ENCODE measurements around the gene PCDHGA1. TPM values are rescaled to one million over a fixed set of nuclear protein-coding genes. Genes with fewer than 3 reads are reported as not detected.

PCDHGA1 gene
- polyA plus RNA-seq, 1 donor (not counting 4 experiments of a cell fraction or from before 2014, with no cell fraction given) = 0.09 TPM

DNA sequence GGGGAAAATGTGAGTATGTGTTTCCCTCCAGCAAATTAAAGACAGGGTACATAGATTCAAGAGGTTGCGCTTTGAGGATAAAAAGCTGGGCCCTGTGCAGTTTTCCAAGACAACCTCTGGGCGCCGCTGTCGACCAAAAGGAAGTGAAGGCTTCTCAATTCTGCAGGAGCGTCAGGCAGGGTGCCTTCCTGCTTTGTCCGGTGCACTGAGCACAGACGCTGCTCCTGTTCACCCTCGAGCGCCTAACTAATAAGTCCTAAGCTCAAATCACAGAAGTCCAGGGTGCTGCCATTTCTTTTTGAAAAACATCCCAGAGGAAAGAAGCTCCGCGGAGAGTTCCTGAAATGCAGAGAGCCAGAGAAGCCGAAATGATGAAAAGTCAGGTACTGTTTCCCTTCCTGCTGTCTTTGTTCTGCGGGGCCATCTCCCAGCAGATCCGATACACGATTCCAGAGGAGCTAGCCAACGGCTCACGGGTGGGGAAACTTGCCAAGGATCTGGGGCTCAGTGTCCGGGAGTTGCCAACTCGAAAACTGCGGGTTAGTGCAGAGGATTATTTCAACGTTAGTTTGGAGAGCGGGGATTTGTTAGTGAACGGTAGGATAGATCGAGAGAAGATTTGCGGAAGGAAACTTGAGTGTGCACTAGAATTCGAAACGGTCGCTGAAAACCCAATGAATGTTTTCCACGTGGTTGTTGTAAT lies 19.8 kb downstream of the PCDHGA1 start, which contains the start of gene PCDHGB1:
PCDHGB1 (plus strand) TSS at position 183 of the 703 bp plus-strand sequence; CDS start at position 345, 162 bp downstream.
- H3K4me1 ChIP-seq (ENCODE audit: control insufficient read depth, extremely low read depth, insufficient read depth, low read length) = no peaks in the 10 kb centered on the region
- no peaks in the 10 kb centered on the region for H3K27me3 ChIP-seq (ENCODE audit: control insufficient read depth, extremely low read depth, insufficient read depth, low read length)
- DNase-seq (ENCODE audit: low read depth, low spot score) = no peak
- dilution Hi-C loops (cut with MboI; ENCODE audit: extremely low pct_ligation_motif_present, low sequenced_read_pairs) = no loop called here
- FAIRE-seq = no peak
- H3K9me3 ChIP-seq (ENCODE audit: control insufficient read depth, low read depth, low read length) = peaks cover 6% of the 10 kb centered on the region
- H3K27ac ChIP-seq (ENCODE audit: control insufficient read depth, insufficient read depth, low read length) = no peak within 1 kb of the TSS
- H2AFZ ChIP-seq (ENCODE audit: control insufficient read depth, low read length) = no peak within 1 kb of the TSS
- no peaks in the 10 kb centered on the region for H4K20me1 ChIP-seq (ENCODE audit: control insufficient read depth, extremely low read depth, insufficient read depth, low read length)
- H3K9ac ChIP-seq (ENCODE audit: control insufficient read depth, extremely low read depth, insufficient read depth, low read length) = no peak within 1 kb of the TSS
- no peaks in the 10 kb centered on the region for H3K36me3 ChIP-seq (ENCODE audit: control insufficient read depth in 2 of 2, extremely low read depth in 1 of 2, insufficient read depth in 2 of 2, low read length in 2 of 2)
- H3K4me2 ChIP-seq (ENCODE audit: control insufficient read depth, extremely low read depth, insufficient read depth, low read depth, low read length) = no peak within 1 kb of the TSS
- peak within 1 kb of the TSS in 1 of 3 experiments; percentile 14 for H3K4me3 ChIP-seq (ENCODE audit: control insufficient read depth in 2 of 3, extremely low read depth in 1 of 3, insufficient read depth in 2 of 3, low read depth in 1 of 3, low read length in 3 of 3)
- H3K79me2 ChIP-seq (ENCODE audit: control insufficient read depth, insufficient read depth, low read length) = no peaks in the 10 kb centered on the region
- no peaks in the 10 kb centered on the region for H3K9me1 ChIP-seq (ENCODE audit: control insufficient read depth, extremely low read depth, insufficient read depth, low read length)
- TF ChIP-seq CTCF (optimal IDR thresholded peaks at IDR 0.05 in 1 of 3, IDR thresholded peaks at IDR 0.05 in 1 of 3, conservative IDR thresholded peaks at IDR 0.05 in 1 of 3; ENCODE audit: extremely low read depth in 1 of 3, insufficient read depth in 2 of 3, low read length in 3 of 3) (peak; percentile 35 to 53 (median 48)), EZH2 (IDR thresholded peaks at IDR 0.05; ENCODE audit: low read length) (no peak)

- Histone ChIP-seq H2AFZ (ENCODE audit: control insufficient read depth, low read length) (no peak overlapping the region), H3K9me1 (ENCODE audit: control insufficient read depth, extremely low read depth, insufficient read depth, low read length) (no peaks in the 10 kb centered on the region), H3K36me3 (ENCODE audit: control insufficient read depth in 2 of 2, extremely low read depth in 1 of 2, insufficient read depth in 2 of 2, low read length in 2 of 2) (no peaks in the 10 kb centered on the region), H3K9ac (ENCODE audit: control insufficient read depth, extremely low read depth, insufficient read depth, low read length) (no peak overlapping the region), H3K27ac (ENCODE audit: control insufficient read depth, insufficient read depth, low read length) (no peak overlapping the region), H3K27me3 (ENCODE audit: control insufficient read depth, extremely low read depth, insufficient read depth, low read length) (no peaks in the 10 kb centered on the region), H3K4me3 (ENCODE audit: control insufficient read depth in 2 of 3, extremely low read depth in 1 of 3, insufficient read depth in 2 of 3, low read depth in 1 of 3, low read length in 3 of 3) (no peak overlapping the region), H3K4me2 (ENCODE audit: control insufficient read depth, extremely low read depth, insufficient read depth, low read depth, low read length) (no peak overlapping the region), H3K79me2 (ENCODE audit: control insufficient read depth, insufficient read depth, low read length) (no peaks in the 10 kb centered on the region), H3K9me3 (ENCODE audit: control insufficient read depth, low read depth, low read length) (peaks cover 3% of the 10 kb centered on the region), H4K20me1 (ENCODE audit: control insufficient read depth, extremely low read depth, insufficient read depth, low read length) (no peaks in the 10 kb centered on the region), H3K4me1 (ENCODE audit: control insufficient read depth, extremely low read depth, insufficient read depth, low read length) (no peaks in the 10 kb centered on the region)
- DNase-seq (ENCODE audit: low read depth, low spot score) (no peak), FAIRE-seq (no peak)
- TF ChIP-seq CTCF (optimal IDR thresholded peaks at IDR 0.05 in 1 of 3, IDR thresholded peaks at IDR 0.05 in 1 of 3, conservative IDR thresholded peaks at IDR 0.05 in 1 of 3; ENCODE audit: extremely low read depth in 1 of 3, insufficient read depth in 2 of 3, low read length in 3 of 3) (no peak), EZH2 (IDR thresholded peaks at IDR 0.05; ENCODE audit: low read length) (no peak)
- dilution Hi-C loops (cut with MboI; ENCODE audit: extremely low pct_ligation_motif_present, low sequenced_read_pairs) = no loop called here
Measured at GRCh38 chr5:141351591-141351990, 21.3 kb downstream of the PCDHGA1 start.

All from keratinocyte (primary cell).